Hepatocyte (in vitro differentiated cells): Measurements from ENCODE around the gene CTBP2. TPM values are rescaled to one million over a fixed set of nuclear protein-coding genes. Genes with fewer than 3 reads are reported as not detected.

ENCODE experiments used
- DNase-seq: peaks from one replicate; pipeline ENCODE4 v3.0.0-alpha.2; 2016; ENCODE audit warnings: low spot score
- H2AFZ ChIP-seq: fragments of 200-600 bp; sonication (generic); 2 replicates; pipeline ENCODE4 v1.6.0; 2016; ENCODE audit warnings: antibody characterized with exemption, mild to moderate bottlenecking
- H3K27ac ChIP-seq: fragments of 200-600 bp; sonication (generic); 2 replicates; pipeline ENCODE4 v1.5.1; 2016; ENCODE audit warnings: mild to moderate bottlenecking
- H3K27me3 ChIP-seq: fragments of 200-600 bp; sonication (generic); 2 replicates; pipeline ENCODE4 v1.6.1; 2016
- H3K36me3 ChIP-seq: fragments of 200-600 bp; sonication (generic); replicated peaks from 2 replicates; pipeline ENCODE4 v1.5.1; 2016; ENCODE audit warnings: low read depth; ENCODE audit not compliant: insufficient read depth
- H3K4me1 ChIP-seq: fragments of 200-600 bp; sonication (generic); 2 replicates; pipeline ENCODE4 v1.5.1; 2016; ENCODE audit warnings: mild to moderate bottlenecking, moderate library complexity; ENCODE audit not compliant: insufficient read depth
- H3K4me2 ChIP-seq: fragments of 200-600 bp; sonication (generic); 2 replicates; pipeline ENCODE4 v1.6.0; 2016
- H3K4me3 ChIP-seq: fragments of 200-600 bp; sonication (generic); 2 replicates; pipeline ENCODE4 v1.5.1; 2016; ENCODE audit warnings: mild to moderate bottlenecking
- H3K79me2 ChIP-seq: fragments of 200-600 bp; sonication (generic); 2 replicates; pipeline ENCODE4 v1.6.0; 2017; ENCODE audit warnings: mild to moderate bottlenecking
- H3K9me2 ChIP-seq: fragments of 200-600 bp; sonication (generic); replicated peaks from 2 replicates; pipeline ENCODE4 v1.6.0; 2017; ENCODE audit warnings: mild to moderate bottlenecking; ENCODE audit not compliant: insufficient read depth
- H3K9me3 ChIP-seq: fragments of 200-600 bp; sonication (generic); 2 replicates; pipeline ENCODE4 v1.5.1; 2016; ENCODE audit warnings: low read depth, mild to moderate bottlenecking
- H4K20me1 ChIP-seq: fragments of 200-600 bp; sonication (generic); 2 replicates; pipeline ENCODE4 v1.6.0; 2016; ENCODE audit warnings: mild to moderate bottlenecking; ENCODE audit not compliant: insufficient read depth, poor library complexity, severe bottlenecking
- CTCF ChIP-seq: fragments of 200-600 bp; sonication (generic); IDR thresholded peaks from 2 replicates; pipeline ENCODE4 v1.5.1; 2016; ENCODE audit warnings: antibody characterized with exemption, mild to moderate bottlenecking; ENCODE audit not compliant: poor library complexity
- EZH2 ChIP-seq: fragments of 200-600 bp; sonication (generic); IDR thresholded peaks from 2 replicates; pipeline ENCODE4 v1.6.1; 2016; ENCODE audit warnings: antibody characterized with exemption, mild to moderate bottlenecking, borderline replicate concordance
- EZH2phosphoT487 ChIP-seq: fragments of 200-600 bp; sonication (generic); IDR thresholded peaks from one replicate; pipeline ENCODE4 v1.6.1; 2018; ENCODE audit warnings: antibody characterized with exemption, mild to moderate bottlenecking, low read depth, moderate library complexity; ENCODE audit not compliant: unreplicated experiment, severe bottlenecking
- WGBS: methylation state at CpG from one replicate; pipeline ENCODE4 v1.1.6; 2016; ENCODE audit warnings: low lambda C conversion rate; ENCODE audit errors: missing lambda C conversion rate; 5-methylcytosine and 5-hydroxymethylcytosine counted together
- polyA plus RNA-seq: library from polyadenylated mRNA; unstranded; fragments of >200 nt; fragmentation: Nextera tagmentation; extraction: Ambion mirVana; gene quantifications from 2 replicates; pipeline ENCODE4 v1.2.1, GENCODE V29; 2016
- total RNA-seq: library from RNA; depleted of rRNA; stranded (reverse); fragments of >200 nt; gene quantifications from 2 replicates; pipeline ENCODE4 v1.2.3, GENCODE V29; 2014

The CTBP2 gene
- total and polyA plus RNA-seq, 2 experiments from 2014 or later, result 61.3 to 81.0 TPM

GRCh38 chr10:125111118-125111727, 49.1 kb downstream of the CTBP2 start:
- peaks cover 74% of the 10 kb centered on the region for H4K20me1 ChIP-seq
- no peaks in the 10 kb centered on the region for H3K9me2 ChIP-seq
- DNase-seq, result no peak
- H3K27me3 ChIP-seq, result no peaks in the 10 kb centered on the region
- TF ChIP-seq EZH2phosphoT487 (no peak), EZH2 (no peak), CTCF (no peak)
- H3K9me3 ChIP-seq, result no peaks in the 10 kb centered on the region
- H3K27ac ChIP-seq, result no peak overlapping the region
- peaks cover 13% of the 10 kb centered on the region for H3K4me1 ChIP-seq
- no peak overlapping the region for H3K4me3 ChIP-seq
- H3K4me2 ChIP-seq, result no peak overlapping the region
- H2AFZ ChIP-seq, result no peak overlapping the region
- 88% methylated on average over 5 of the region's 5 CpGs for WGBS
- H3K36me3 ChIP-seq, result peaks cover 4% of the 10 kb centered on the region
- peaks cover 99% of the 10 kb centered on the region for H3K79me2 ChIP-seq

DNA sequence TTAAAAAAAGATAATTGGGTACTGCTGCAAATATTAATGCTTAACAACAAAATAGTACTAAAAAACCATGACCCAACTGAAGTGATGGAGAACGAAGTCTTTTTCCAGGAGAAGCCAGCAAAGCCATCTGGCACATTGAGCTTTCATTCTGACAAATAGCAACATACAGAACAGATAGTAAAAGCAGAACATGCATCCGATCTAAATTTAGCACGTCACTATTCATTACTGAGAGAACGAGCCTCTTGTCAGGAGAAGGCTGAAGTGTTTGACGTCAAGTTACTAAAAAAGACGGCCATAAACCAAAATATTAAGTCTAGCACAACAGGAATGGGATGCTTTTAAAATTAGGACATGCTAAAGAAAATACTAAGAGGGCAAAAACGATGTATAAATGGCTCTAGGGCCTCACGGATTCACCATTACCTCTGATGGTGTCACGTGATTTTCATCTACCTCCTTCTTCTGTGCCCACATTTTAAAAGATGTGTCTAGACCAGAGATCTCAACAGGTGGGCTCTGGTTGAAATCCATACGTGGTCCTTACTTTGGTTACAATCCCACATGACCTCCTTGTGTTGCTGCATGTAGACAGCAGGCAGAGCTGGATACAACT, 52.3 kb downstream of the CTBP2 start:
- H3K4me1 ChIP-seq, result no peaks in the 10 kb centered on the region
- H3K4me3 ChIP-seq, result no peak overlapping the region
- peaks cover 100% of the 10 kb centered on the region for H3K79me2 ChIP-seq
- no peaks in the 10 kb centered on the region for H3K27me3 ChIP-seq
- TF ChIP-seq CTCF (no peak), EZH2phosphoT487 (no peak)
- no peak overlapping the region for H3K4me2 ChIP-seq
- 97% methylated on average over 10 of the region's 10 CpGs for WGBS
- H2AFZ ChIP-seq, result no peak overlapping the region
- no peak overlapping the region for H3K27ac ChIP-seq
- peaks cover 4% of the 10 kb centered on the region for H3K36me3 ChIP-seq
- no peaks in the 10 kb centered on the region for H3K9me2 ChIP-seq
- DNase-seq, result no peak
- no peaks in the 10 kb centered on the region for H3K9me3 ChIP-seq
- peaks cover 69% of the 10 kb centered on the region for H4K20me1 ChIP-seq

- no peak overlapping the region for H3K4me2 ChIP-seq
- peaks cover 99% of the 10 kb centered on the region for H3K79me2 ChIP-seq
- no peaks in the 10 kb centered on the region for H3K9me2 ChIP-seq
- H3K9me3 ChIP-seq, result no peaks in the 10 kb centered on the region
- peaks cover 69% of the 10 kb centered on the region for H4K20me1 ChIP-seq
- no peak for TF ChIP-seq EZH2phosphoT487
- TF ChIP-seq EZH2, result no peak
- TF ChIP-seq CTCF, result no peak
- H3K27ac ChIP-seq, result no peak overlapping the region
- H3K4me1 ChIP-seq, result peaks cover 6% of the 10 kb centered on the region
- H3K27me3 ChIP-seq, result no peaks in the 10 kb centered on the region
- H3K4me3 ChIP-seq, result no peak overlapping the region
- no peak overlapping the region for H2AFZ ChIP-seq
- no peak for DNase-seq
- H3K36me3 ChIP-seq, result peaks cover 4% of the 10 kb centered on the region
- 89% methylated on average over 10 of the region's 10 CpGs for WGBS
Observed at GRCh38 chr10:125107166-125107949, 53.0 kb downstream of the CTBP2 start.
